A673 (cell line): ENCODE measurements around the gene B4GALNT4.

Experiments used
- EZH2 ChIP-seq: fragments of 200-600 bp; sonication (generic); IDR thresholded peaks from 2 replicates; pipeline ENCODE4 v1.6.1; 2017; ENCODE audit warnings: borderline replicate concordance, low read depth, mild to moderate bottlenecking, mixed read lengths, antibody characterized with exemption, low read length; ENCODE audit not compliant: poor library complexity, severe bottlenecking
- TF ChIP-seq, protein P1 (sequence below): fragments of 300-800, 200-600 bp; sonication (generic); conservative IDR thresholded peaks from 2 replicates; pipeline ENCODE4 v1.5.1; 2017; ENCODE audit warnings: low read depth, mild to moderate bottlenecking, antibody characterized with exemption, low read length, moderate library complexity, mixed read lengths

DNA sequence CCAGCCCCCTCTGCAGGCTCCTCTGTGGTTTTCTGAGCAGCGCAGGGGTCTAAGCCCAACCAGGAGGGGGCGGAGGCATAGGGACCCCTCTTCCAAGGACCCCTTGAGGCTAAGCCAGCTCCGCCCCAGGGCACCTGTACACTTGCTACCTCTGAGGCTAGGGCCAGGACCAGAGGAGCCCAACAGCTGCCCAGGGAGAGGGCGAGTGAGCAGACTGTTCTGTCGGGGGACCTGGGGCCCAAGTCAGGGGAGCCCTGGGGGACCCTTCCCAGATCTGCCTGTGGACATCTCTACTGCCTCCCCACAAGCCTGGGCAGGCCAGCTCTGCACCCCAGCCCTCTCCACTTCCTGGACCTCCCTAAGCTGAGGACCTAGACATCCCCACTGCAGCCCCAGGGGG lies 1.8 kb downstream of the B4GALNT4 start:
- TF ChIP-seq, protein P1, sequence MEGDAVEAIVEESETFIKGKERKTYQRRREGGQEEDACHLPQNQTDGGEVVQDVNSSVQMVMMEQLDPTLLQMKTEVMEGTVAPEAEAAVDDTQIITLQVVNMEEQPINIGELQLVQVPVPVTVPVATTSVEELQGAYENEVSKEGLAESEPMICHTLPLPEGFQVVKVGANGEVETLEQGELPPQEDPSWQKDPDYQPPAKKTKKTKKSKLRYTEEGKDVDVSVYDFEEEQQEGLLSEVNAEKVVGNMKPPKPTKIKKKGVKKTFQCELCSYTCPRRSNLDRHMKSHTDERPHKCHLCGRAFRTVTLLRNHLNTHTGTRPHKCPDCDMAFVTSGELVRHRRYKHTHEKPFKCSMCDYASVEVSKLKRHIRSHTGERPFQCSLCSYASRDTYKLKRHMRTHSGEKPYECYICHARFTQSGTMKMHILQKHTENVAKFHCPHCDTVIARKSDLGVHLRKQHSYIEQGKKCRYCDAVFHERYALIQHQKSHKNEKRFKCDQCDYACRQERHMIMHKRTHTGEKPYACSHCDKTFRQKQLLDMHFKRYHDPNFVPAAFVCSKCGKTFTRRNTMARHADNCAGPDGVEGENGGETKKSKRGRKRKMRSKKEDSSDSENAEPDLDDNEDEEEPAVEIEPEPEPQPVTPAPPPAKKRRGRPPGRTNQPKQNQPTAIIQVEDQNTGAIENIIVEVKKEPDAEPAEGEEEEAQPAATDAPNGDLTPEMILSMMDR, result no peak
- TF ChIP-seq EZH2, result no peak
